Central memory CD4-positive, alpha-beta T cell (primary cell): ENCODE results near the gene ADGRL2.

Experiments
- DNase-seq: peaks from one replicate; pipeline ENCODE4 v3.0.0; 2022

ADGRL2 gene

GRCh38 chr1:81920886-81921285, 120.2 kb downstream of the ADGRL2 start:
- no peak for DNase-seq

GRCh38 chr1:81921344-81921743, 120.6 kb downstream of the ADGRL2 start:
- DNase-seq, result no peak

GRCh38 chr1:81921851-81922462, 121.2 kb downstream of the ADGRL2 start:
- DNase-seq, result no peak

GRCh38 chr1:81922955-81923354, 122.2 kb downstream of the ADGRL2 start:
- no peak for DNase-seq

- DNase-seq, result no peak
These were observed 128.4 kb downstream of the ADGRL2 start for GRCh38 chr1:81929106-81929505.

GRCh38 chr1:81936853-81937252, 136.1 kb downstream of the ADGRL2 start:
- DNase-seq, result no peak

- no peak for DNase-seq
These were observed 137.2 kb downstream of the ADGRL2 start for GRCh38 chr1:81937791-81938450.

GRCh38 chr1:81948495-81948894, 147.8 kb downstream of the ADGRL2 start:
- no peak for DNase-seq

GRCh38 chr1:81949421-81949820, 148.7 kb downstream of the ADGRL2 start:
- no peak for DNase-seq

GRCh38 chr1:81950037-81950436, 149.3 kb downstream of the ADGRL2 start:
- no peak for DNase-seq

- DNase-seq, result no peak
These were observed 150.0 kb downstream of the ADGRL2 start for GRCh38 chr1:81950591-81951244.

- DNase-seq, result no peak
These were observed 153.8 kb downstream of the ADGRL2 start for GRCh38 chr1:81954534-81955020.

- DNase-seq, result no peak
These were observed 167.2 kb downstream of the ADGRL2 start for GRCh38 chr1:81967951-81968350.

GRCh38 chr1:81970416-81970815, 169.7 kb downstream of the ADGRL2 start:
- DNase-seq, result no peak

GRCh38 chr1:81974222-81974841, 173.6 kb downstream of the ADGRL2 start:
- no peak for DNase-seq

- no peak for DNase-seq
These were observed 174.3 kb downstream of the ADGRL2 start for GRCh38 chr1:81974883-81975555.

GRCh38 chr1:81976539-81976938, 175.8 kb downstream of the ADGRL2 start:
- DNase-seq, result no peak

GRCh38 chr1:81978945-81979344, 178.2 kb downstream of the ADGRL2 start:
- no peak for DNase-seq

- no peak for DNase-seq
These were observed 181.8 kb downstream of the ADGRL2 start for GRCh38 chr1:81982523-81982922.

- DNase-seq, result no peak
These were observed 188.8 kb downstream of the ADGRL2 start for GRCh38 chr1:81989524-81989923.

GRCh38 chr1:81990241-81990640, 189.5 kb downstream of the ADGRL2 start:
- DNase-seq, result no peak

GRCh38 chr1:81998165-81998564, 197.4 kb downstream of the ADGRL2 start:
- DNase-seq, result no peak

GRCh38 chr1:81999364-81999763, 198.6 kb downstream of the ADGRL2 start:
- DNase-seq, result no peak
